SK-N-SH (cell line): Measurements from ENCODE around the gene GRB10. TPM values are rescaled to one million over a fixed set of nuclear protein-coding genes. Genes with fewer than 3 reads are reported as not detected.

Experiments
- CTCF ChIA-PET: fragments of 300-600, 350-600 bp; formaldehyde crosslinking; extraction: SDS; loops from one replicate; lab custom pipeline; 2021; lab: Yijun Ruan, JAX
- POLR2A ChIA-PET: fragments of 350-600 bp; sonication (Branson Sonifier 250); formaldehyde crosslinking; extraction: SDS; loops from one replicate; lab custom pipeline; 2020; ENCODE audit warnings: antibody characterized with exemption, inconsistent platforms; lab: Yijun Ruan, JAX
- DNase-seq: peaks from one replicate; pipeline ENCODE4 v3.0.0; 2012
- H2AFZ ChIP-seq: fragments of 200-600 bp; sonication (generic); 2 replicates; pipeline ENCODE4 v1.8.1; 2016; ENCODE audit warnings: antibody characterized with exemption, mild to moderate bottlenecking, low read depth
- H3F3A ChIP-seq: fragments of 200-600 bp; sonication (generic); replicated peaks from 2 replicates; pipeline ENCODE3; 2016; ENCODE audit warnings: antibody characterized with exemption, mild to moderate bottlenecking; ENCODE audit not compliant: insufficient read depth
- H3K27ac ChIP-seq, 2 experiments: fragments of 200-500 bp in 1 of 2; fragments of 200-600 bp in 1 of 2; sonication (Bioruptor generic) in 1 of 2; sonication (generic), shearing (Covaris generic) in 1 of 2; 2 replicates each; pipeline versions ENCODE4 v1.5.1 to v1.6.1; 2014 to 2016; ENCODE audit warnings: low read depth in 2 of 2, inconsistent platforms in 1 of 2, low read length in 1 of 2, mild to moderate bottlenecking in 1 of 2, mixed read lengths in 1 of 2
- H3K27me3 ChIP-seq: fragments of 200-600 bp; sonication (generic), shearing (Covaris generic); 2 replicates; pipeline ENCODE4 v1.6.1; 2016; ENCODE audit warnings: mixed run types; ENCODE audit not compliant: insufficient read depth
- H3K36me3 ChIP-seq, 2 experiments: fragments of 200-500 bp in 1 of 2; fragments of 200-600 bp in 1 of 2; sonication (Bioruptor generic) in 1 of 2; sonication (generic) in 1 of 2; replicated peaks in 1 of 2; 2 replicates each; pipeline versions ENCODE3 to v1.5.1; 2014 to 2016; ENCODE audit warnings: low read length in 1 of 2, mild to moderate bottlenecking in 1 of 2; ENCODE audit not compliant: insufficient read depth in 2 of 2, control insufficient read depth in 1 of 2
- H3K4me1 ChIP-seq, 2 experiments: fragments of 200-500 bp in 1 of 2; fragments of 200-600 bp in 1 of 2; sonication (Bioruptor generic) in 1 of 2; sonication (generic), shearing (Covaris generic) in 1 of 2; 2 replicates each; pipeline versions ENCODE4 v1.5.1 to v1.6.1; 2014 to 2016; ENCODE audit warnings: low read depth in 1 of 2, low read length in 1 of 2, mixed run types in 1 of 2; ENCODE audit not compliant: insufficient read depth in 2 of 2, control insufficient read depth in 1 of 2
- H3K4me2 ChIP-seq: fragments of 200-600 bp; sonication (generic), shearing (Covaris generic); 2 replicates; pipeline ENCODE4 v1.6.1; 2017; ENCODE audit warnings: mixed run types
- H3K4me3 ChIP-seq, 2 experiments: fragments of 200-500 bp in 1 of 2; fragments of 200-600 bp in 1 of 2; sonication (Bioruptor generic) in 1 of 2; sonication (generic), shearing (Covaris generic) in 1 of 2; 2 replicates each; pipeline versions ENCODE4 v1.5.1 to v1.8.1; 2014 to 2016; ENCODE audit warnings: low read depth in 2 of 2, inconsistent platforms in 1 of 2, low read length in 1 of 2, mild to moderate bottlenecking in 1 of 2, mixed read lengths in 1 of 2, moderate library complexity in 1 of 2
- H3K79me2 ChIP-seq: fragments of 200-600 bp; sonication (generic); 2 replicates; pipeline ENCODE4 v1.8.1; 2017; ENCODE audit warnings: mild to moderate bottlenecking; ENCODE audit not compliant: insufficient read depth
- H3K9ac ChIP-seq: fragments of 200-600 bp; sonication (generic); 2 replicates; pipeline ENCODE4 v1.6.1; 2017; ENCODE audit warnings: mixed run types
- H3K9me2 ChIP-seq: fragments of 200-600 bp; sonication (generic); 2 replicates; pipeline ENCODE4 v1.6.1; 2017; ENCODE audit warnings: mixed run types
- H3K9me3 ChIP-seq: fragments of 200-600 bp; sonication (generic); 2 replicates; pipeline ENCODE4 v1.6.1; 2017; ENCODE audit warnings: mixed run types, mild to moderate bottlenecking, moderate library complexity
- H4K20me1 ChIP-seq: fragments of 200-600 bp; sonication (generic); 2 replicates; pipeline ENCODE4 v1.6.1; 2017; ENCODE audit warnings: mild to moderate bottlenecking, mixed run types; ENCODE audit not compliant: insufficient read depth
- GATA2 ChIP-seq: sonication (generic); formaldehyde crosslinking; IDR thresholded peaks from 2 replicates; pipeline ENCODE4 v1.5.0; 2020; ENCODE audit warnings: mild to moderate bottlenecking, missing genetic modification reagents
- IRF3 ChIP-seq: fragments of 150-350 bp; IDR thresholded peaks from 2 replicates; pipeline ENCODE4 v1.6.1; 2016; ENCODE audit warnings: mild to moderate bottlenecking, low read depth, low read length
- JUND ChIP-seq: IDR thresholded peaks from 2 replicates; pipeline ENCODE4 v1.4.0; 2012
- MEF2A ChIP-seq: IDR thresholded peaks from 2 replicates; pipeline ENCODE4 v1.4.0; 2012; ENCODE audit warnings: low read depth, borderline replicate concordance
- MXI1 ChIP-seq: IDR thresholded peaks from 2 replicates; pipeline ENCODE4 v1.6.1; 2012; ENCODE audit warnings: mild to moderate bottlenecking, low read depth, low read length, improper control_type of control experiment
- NRF1 ChIP-seq: IDR thresholded peaks from 2 replicates; pipeline ENCODE4 v1.6.1; 2012; ENCODE audit warnings: low read depth, mild to moderate bottlenecking, low read length
- PBX3 ChIP-seq: IDR thresholded peaks from 2 replicates; pipeline ENCODE4; 2012
- RAD21 ChIP-seq: IDR thresholded peaks from 2 replicates; pipeline ENCODE4 v1.6.1; 2012; ENCODE audit warnings: mild to moderate bottlenecking, low read length
- RCOR1 ChIP-seq: fragments of 150-350 bp; IDR thresholded peaks from 2 replicates; pipeline ENCODE4 v1.6.1; 2017; ENCODE audit warnings: antibody characterized with exemption, low read length
- RFX5 ChIP-seq: IDR thresholded peaks from 2 replicates; pipeline ENCODE4 v1.6.1; 2012; ENCODE audit warnings: mild to moderate bottlenecking, improper control_type of control experiment, low read length
- RXRA ChIP-seq: IDR thresholded peaks from 2 replicates; pipeline ENCODE4 v1.4.0; 2012; ENCODE audit warnings: low read depth, mild to moderate bottlenecking, borderline replicate concordance
- SMC3 ChIP-seq: IDR thresholded peaks from 2 replicates; pipeline ENCODE4 v1.6.1; 2012; ENCODE audit warnings: low read depth, low read length, improper control_type of control experiment
- TAF1 ChIP-seq: IDR thresholded peaks from 2 replicates; pipeline ENCODE4 v1.6.1; 2012; ENCODE audit warnings: low read depth, mild to moderate bottlenecking, low read length, moderate library complexity, borderline replicate concordance
- TEAD4 ChIP-seq: IDR thresholded peaks from 2 replicates; pipeline ENCODE4 v1.4.0; 2012; ENCODE audit warnings: mild to moderate bottlenecking, borderline replicate concordance; ENCODE audit not compliant: insufficient read depth
- WGBS: methylation state at CpG from one replicate; pipeline ENCODE4 v1.1.6; 2017; ENCODE audit warnings: low lambda C conversion rate; 5-methylcytosine and 5-hydroxymethylcytosine counted together
- polyA plus RNA-seq, 3 experiments: library from polyadenylated mRNA; depleted of rRNA; stranded (reverse); fragments of >200 nt; gene quantifications; 2 replicates each; pipeline ENCODE4 v1.2.3, GENCODE V29; 2012
- TF ChIP-seq, protein P1 (sequence below): IDR thresholded peaks from 2 replicates; pipeline ENCODE4 v1.6.1; 2012; ENCODE audit warnings: mild to moderate bottlenecking, low read depth, low read length, moderate library complexity
- TF ChIP-seq, protein P2 (sequence below): IDR thresholded peaks from 2 replicates; pipeline ENCODE4 v1.4.0; 2012; ENCODE audit warnings: low read depth, borderline replicate concordance
- TF ChIP-seq, protein P3 (sequence below): IDR thresholded peaks from 2 replicates; pipeline ENCODE4 v1.4.0; 2012; ENCODE audit warnings: low read depth, borderline replicate concordance

GRB10 gene
- polyA plus RNA-seq, 1 of the 3 experiments (the other 2 are of a cell fraction): 5.1 TPM

- Histone ChIP-seq H3K79me2 (no peaks in the 10 kb centered on the region), H4K20me1 (no peaks in the 10 kb centered on the region), H3F3A (no peaks in the 10 kb centered on the region), H3K4me1 (peaks cover 0 to 8% of the 10 kb centered on the region in 2 experiments; a peak in 1 of 4 replicates), H3K9me3 (no peaks in the 10 kb centered on the region), H3K9me2 (no peaks in the 10 kb centered on the region), H3K36me3 (peaks cover 2 to 22% of the 10 kb centered on the region in 2 experiments), H3K27ac (no peak overlapping the region), H3K4me2 (no peak overlapping the region), H2AFZ (no peak overlapping the region), H3K27me3 (no peaks in the 10 kb centered on the region), H3K4me3 (no peak overlapping the region), H3K9ac (no peak overlapping the region)
- 72% methylated on average over 20 of the region's 21 CpGs for WGBS
- DNase-seq: no peak
- POLR2A ChIA-PET: no interaction called here
- no peak for TF ChIP-seq RFX5
- TF ChIP-seq TEAD4: no peak
- TF ChIP-seq TAF1: no peak
- TF ChIP-seq, protein P1, sequence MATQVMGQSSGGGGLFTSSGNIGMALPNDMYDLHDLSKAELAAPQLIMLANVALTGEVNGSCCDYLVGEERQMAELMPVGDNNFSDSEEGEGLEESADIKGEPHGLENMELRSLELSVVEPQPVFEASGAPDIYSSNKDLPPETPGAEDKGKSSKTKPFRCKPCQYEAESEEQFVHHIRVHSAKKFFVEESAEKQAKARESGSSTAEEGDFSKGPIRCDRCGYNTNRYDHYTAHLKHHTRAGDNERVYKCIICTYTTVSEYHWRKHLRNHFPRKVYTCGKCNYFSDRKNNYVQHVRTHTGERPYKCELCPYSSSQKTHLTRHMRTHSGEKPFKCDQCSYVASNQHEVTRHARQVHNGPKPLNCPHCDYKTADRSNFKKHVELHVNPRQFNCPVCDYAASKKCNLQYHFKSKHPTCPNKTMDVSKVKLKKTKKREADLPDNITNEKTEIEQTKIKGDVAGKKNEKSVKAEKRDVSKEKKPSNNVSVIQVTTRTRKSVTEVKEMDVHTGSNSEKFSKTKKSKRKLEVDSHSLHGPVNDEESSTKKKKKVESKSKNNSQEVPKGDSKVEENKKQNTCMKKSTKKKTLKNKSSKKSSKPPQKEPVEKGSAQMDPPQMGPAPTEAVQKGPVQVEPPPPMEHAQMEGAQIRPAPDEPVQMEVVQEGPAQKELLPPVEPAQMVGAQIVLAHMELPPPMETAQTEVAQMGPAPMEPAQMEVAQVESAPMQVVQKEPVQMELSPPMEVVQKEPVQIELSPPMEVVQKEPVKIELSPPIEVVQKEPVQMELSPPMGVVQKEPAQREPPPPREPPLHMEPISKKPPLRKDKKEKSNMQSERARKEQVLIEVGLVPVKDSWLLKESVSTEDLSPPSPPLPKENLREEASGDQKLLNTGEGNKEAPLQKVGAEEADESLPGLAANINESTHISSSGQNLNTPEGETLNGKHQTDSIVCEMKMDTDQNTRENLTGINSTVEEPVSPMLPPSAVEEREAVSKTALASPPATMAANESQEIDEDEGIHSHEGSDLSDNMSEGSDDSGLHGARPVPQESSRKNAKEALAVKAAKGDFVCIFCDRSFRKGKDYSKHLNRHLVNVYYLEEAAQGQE: no peak
- no peak for TF ChIP-seq IRF3
- TF ChIP-seq GATA2 (CRISPR knock-in tag): no peak
- TF ChIP-seq, protein P2, sequence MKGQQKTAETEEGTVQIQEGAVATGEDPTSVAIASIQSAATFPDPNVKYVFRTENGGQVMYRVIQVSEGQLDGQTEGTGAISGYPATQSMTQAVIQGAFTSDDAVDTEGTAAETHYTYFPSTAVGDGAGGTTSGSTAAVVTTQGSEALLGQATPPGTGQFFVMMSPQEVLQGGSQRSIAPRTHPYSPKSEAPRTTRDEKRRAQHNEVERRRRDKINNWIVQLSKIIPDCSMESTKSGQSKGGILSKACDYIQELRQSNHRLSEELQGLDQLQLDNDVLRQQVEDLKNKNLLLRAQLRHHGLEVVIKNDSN: no peak
- no peak for TF ChIP-seq JUND
- no peak for TF ChIP-seq RXRA
- TF ChIP-seq RAD21: no peak
- TF ChIP-seq, protein P3, sequence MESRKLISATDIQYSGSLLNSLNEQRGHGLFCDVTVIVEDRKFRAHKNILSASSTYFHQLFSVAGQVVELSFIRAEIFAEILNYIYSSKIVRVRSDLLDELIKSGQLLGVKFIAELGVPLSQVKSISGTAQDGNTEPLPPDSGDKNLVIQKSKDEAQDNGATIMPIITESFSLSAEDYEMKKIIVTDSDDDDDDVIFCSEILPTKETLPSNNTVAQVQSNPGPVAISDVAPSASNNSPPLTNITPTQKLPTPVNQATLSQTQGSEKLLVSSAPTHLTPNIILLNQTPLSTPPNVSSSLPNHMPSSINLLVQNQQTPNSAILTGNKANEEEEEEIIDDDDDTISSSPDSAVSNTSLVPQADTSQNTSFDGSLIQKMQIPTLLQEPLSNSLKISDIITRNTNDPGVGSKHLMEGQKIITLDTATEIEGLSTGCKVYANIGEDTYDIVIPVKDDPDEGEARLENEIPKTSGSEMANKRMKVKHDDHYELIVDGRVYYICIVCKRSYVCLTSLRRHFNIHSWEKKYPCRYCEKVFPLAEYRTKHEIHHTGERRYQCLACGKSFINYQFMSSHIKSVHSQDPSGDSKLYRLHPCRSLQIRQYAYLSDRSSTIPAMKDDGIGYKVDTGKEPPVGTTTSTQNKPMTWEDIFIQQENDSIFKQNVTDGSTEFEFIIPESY: no peak
- no peak for TF ChIP-seq PBX3
- TF ChIP-seq MXI1: no peak
- TF ChIP-seq MEF2A: no peak
- TF ChIP-seq SMC3: no peak
- TF ChIP-seq RCOR1: no peak
- TF ChIP-seq NRF1: no peak
- CTCF ChIA-PET: interaction anchor here (1.0 to 1.3 kb wide), 3 partner anchors 11 to 124 kb away, joined by 3 read pairs; no protein-coding TSS in a partner anchor
Observed at GRCh38 chr7:50591480-50592438, 190.9 kb downstream of the GRB10 start.
